ENCODE data around the gene PGAP1.
A peak's percentile ranks its signal among the peaks of the same experiment; 100 is the strongest.

PGAP1 gene, protein sequence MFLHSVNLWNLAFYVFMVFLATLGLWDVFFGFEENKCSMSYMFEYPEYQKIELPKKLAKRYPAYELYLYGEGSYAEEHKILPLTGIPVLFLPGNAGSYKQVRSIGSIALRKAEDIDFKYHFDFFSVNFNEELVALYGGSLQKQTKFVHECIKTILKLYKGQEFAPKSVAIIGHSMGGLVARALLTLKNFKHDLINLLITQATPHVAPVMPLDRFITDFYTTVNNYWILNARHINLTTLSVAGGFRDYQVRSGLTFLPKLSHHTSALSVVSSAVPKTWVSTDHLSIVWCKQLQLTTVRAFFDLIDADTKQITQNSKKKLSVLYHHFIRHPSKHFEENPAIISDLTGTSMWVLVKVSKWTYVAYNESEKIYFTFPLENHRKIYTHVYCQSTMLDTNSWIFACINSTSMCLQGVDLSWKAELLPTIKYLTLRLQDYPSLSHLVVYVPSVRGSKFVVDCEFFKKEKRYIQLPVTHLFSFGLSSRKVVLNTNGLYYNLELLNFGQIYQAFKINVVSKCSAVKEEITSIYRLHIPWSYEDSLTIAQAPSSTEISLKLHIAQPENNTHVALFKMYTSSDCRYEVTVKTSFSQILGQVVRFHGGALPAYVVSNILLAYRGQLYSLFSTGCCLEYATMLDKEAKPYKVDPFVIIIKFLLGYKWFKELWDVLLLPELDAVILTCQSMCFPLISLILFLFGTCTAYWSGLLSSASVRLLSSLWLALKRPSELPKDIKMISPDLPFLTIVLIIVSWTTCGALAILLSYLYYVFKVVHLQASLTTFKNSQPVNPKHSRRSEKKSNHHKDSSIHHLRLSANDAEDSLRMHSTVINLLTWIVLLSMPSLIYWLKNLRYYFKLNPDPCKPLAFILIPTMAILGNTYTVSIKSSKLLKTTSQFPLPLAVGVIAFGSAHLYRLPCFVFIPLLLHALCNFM

GRCh38 chr2:196926562-196927375, at the start of gene PGAP1:
Gene PGAP1 (minus strand): TSS chr2:196926707. CDS start chr2:196926616, 91 bp downstream.
- DNase-seq (ENCODE audit: low read depth in 1 of 2, low spot score in 1 of 2), result peak; percentile 67 to 85
- TF ChIP-seq JUND (IDR thresholded peaks at IDR 0.05; ENCODE audit: low read depth), result no peak
- in situ Hi-C loops (cut with HindIII; ENCODE audit: low pct_unique_long_range_greater_than_20kb, low sequenced_read_pairs), result no loop called here

DNA sequence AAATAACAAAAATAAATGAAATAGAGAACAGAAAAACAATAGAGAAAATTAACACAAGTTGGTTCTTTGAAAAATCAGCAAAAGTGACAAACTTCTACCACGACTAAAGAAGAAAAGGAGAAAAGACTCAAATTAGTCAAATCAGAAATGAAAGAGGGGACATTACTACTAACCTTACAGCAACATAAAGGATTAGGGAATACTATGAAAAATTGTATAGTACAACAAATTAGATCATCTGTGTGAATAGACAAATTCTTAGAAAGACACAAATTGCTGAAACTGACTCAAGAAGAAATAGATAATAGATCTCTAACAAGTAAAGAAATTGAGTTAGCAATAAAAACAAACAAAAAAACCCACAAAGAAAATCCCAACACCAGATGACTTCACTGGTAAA, 48.5 kb upstream of the PGAP1 start:
- no peak for DNase-seq (ENCODE audit: low read depth in 1 of 2, low spot score in 1 of 2)
- in situ Hi-C loops (cut with HindIII; ENCODE audit: low pct_unique_long_range_greater_than_20kb, low sequenced_read_pairs), result no loop called here
- TF ChIP-seq JUND (IDR thresholded peaks at IDR 0.05; ENCODE audit: low read depth), result no peak

DNA sequence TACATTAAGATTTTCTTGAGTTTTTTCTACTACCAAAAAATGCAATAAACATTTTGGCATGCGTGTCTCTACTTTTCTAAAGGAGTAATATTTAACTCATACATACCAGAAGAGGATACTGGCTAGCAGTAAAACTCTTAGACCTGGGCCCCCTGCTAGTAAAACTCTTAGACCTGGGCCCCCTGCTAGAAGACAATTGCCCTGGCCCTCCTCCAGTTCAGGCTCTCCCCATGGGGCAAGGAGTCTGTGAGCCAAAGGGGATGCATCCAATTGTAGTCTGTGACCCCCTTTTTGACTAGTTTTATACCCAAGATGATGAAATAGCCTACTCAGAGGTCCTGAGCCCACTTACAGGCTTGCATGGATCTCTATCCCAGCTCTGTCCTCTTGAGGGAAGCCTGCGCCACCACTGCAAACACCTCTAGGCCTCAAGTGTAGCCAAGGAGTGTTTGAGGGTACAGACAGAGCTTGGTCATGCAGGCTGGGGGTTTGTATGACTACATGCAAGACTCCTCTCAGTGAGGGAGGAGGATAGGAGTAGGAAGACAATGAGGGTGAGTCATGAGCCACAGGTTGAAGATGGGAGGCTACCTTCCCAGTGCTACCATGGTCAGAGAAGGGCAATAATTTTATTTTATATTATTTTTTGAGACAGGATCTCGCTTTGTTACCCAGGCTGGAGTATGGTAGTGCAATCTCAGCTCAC, 45.2 kb upstream of the PGAP1 start:
- DNase-seq (ENCODE audit: low read depth in 1 of 2, low spot score in 1 of 2), result no peak

DNA sequence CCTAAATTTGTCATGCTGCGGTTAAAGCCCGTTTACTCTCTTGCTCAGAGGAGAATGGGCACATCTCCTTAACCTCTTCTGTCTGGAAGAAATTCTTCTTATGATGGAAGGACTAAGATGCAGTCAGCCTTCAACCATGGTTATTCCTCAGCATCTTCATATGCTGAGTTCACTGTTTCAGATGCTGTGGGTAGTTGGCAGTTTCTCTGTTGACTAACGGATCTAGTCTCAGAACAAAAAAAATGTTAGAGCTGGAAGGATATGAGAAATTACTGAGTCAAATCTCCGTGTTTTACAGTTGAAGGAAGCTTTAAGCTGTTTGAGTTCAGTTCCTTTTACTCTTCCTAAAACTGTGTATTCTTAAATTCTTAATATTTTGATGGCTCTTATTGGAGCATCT, 43.6 kb upstream of the PGAP1 start:
- no peak for TF ChIP-seq JUND (IDR thresholded peaks at IDR 0.05; ENCODE audit: low read depth)
- DNase-seq (ENCODE audit: low read depth in 1 of 2, low spot score in 1 of 2), result no peak
- in situ Hi-C loops (cut with HindIII; ENCODE audit: low pct_unique_long_range_greater_than_20kb, low sequenced_read_pairs), result no loop called here

More for the DNA sequence above, 45.2 kb upstream of the PGAP1 start:
- in situ Hi-C loops (cut with HindIII; ENCODE audit: low pct_unique_long_range_greater_than_20kb, low sequenced_read_pairs), result no loop called here
- no peak for TF ChIP-seq JUND (IDR thresholded peaks at IDR 0.05; ENCODE audit: low read depth)

DNA sequence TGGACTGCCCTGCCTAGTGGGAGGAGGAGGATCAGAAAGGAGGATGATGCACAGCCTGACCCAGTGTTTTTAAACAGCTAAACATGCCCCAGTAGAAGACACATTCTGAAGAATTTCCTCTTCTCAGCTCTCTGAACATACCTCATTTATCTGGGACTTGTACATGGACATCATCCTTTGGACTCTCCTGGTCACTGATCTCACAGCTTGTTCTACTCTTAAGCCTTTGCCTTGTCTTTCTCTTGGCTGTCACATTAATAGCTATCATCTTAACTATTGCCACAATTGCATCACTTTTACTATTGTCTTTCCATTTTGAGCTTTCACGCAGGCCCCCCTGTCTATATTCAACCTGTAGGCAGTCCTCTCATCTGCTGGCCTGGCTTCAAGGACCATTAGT, 42.0 kb upstream of the PGAP1 start:
- in situ Hi-C loops (cut with HindIII; ENCODE audit: low pct_unique_long_range_greater_than_20kb, low sequenced_read_pairs), result no loop called here
- no peak for DNase-seq (ENCODE audit: low read depth in 1 of 2, low spot score in 1 of 2)
- TF ChIP-seq JUND (IDR thresholded peaks at IDR 0.05; ENCODE audit: low read depth), result no peak

- in situ Hi-C loops (cut with HindIII; ENCODE audit: low pct_unique_long_range_greater_than_20kb, low sequenced_read_pairs), result no loop called here
- DNase-seq (ENCODE audit: low read depth in 1 of 2, low spot score in 1 of 2), result no peak
- no peak for TF ChIP-seq JUND (IDR thresholded peaks at IDR 0.05; ENCODE audit: low read depth)
These were observed 41.3 kb upstream of the PGAP1 start for GRCh38 chr2:196967775-196968174.

GRCh38 chr2:196967116-196967515, 40.6 kb upstream of the PGAP1 start:
- DNase-seq (ENCODE audit: low read depth in 1 of 2, low spot score in 1 of 2), result peak in 1 of 2 experiments; percentile 60
- no peak for TF ChIP-seq JUND (IDR thresholded peaks at IDR 0.05; ENCODE audit: low read depth)
- in situ Hi-C loops (cut with HindIII; ENCODE audit: low pct_unique_long_range_greater_than_20kb, low sequenced_read_pairs), result no loop called here

DNA sequence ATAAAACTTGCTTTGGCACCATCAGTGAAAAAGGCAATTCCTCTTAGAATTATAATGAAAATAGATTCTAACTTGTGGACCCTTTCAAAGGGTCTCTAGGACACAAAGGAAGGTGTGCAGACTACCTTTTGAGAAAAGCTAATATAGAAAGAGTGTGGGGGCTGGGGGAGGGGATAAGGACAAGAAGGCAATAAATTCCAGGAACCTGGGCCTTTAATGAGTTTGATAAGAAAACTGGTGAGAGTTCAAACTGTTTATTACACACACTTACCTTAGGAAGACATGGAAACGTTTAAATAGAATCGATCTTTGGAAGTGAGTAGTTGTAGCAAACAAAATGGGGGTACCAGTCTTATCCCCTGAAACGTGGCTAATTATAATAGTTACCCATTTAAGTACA, 39.6 kb upstream of the PGAP1 start:
- DNase-seq (ENCODE audit: low read depth in 1 of 2, low spot score in 1 of 2), result no peak
- in situ Hi-C loops (cut with HindIII; ENCODE audit: low pct_unique_long_range_greater_than_20kb, low sequenced_read_pairs), result no loop called here
- TF ChIP-seq JUND (IDR thresholded peaks at IDR 0.05; ENCODE audit: low read depth), result no peak

- no peak for TF ChIP-seq JUND (IDR thresholded peaks at IDR 0.05; ENCODE audit: low read depth)
These were observed 39.1 kb upstream of the PGAP1 start for GRCh38 chr2:196965651-196966050.

DNA sequence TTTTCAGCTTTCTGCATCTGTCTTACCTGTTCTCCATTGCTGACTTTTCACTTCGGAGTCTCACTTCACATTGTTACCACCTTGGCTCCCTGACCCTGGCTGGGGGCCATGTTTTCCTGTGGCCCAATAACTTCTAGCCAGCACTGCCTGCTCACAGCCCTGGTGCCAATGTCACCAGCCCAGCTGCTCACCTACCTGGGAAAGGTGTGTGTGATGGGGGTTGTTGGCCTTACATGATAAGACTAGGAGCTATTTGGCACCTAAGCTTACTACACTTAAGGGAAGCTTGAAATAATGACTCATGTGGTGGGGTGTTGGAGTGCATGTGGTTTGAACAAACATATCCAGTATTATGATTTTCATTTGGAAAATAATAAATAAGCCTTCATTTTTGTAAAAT, 37.5 kb upstream of the PGAP1 start:
- TF ChIP-seq JUND (IDR thresholded peaks at IDR 0.05; ENCODE audit: low read depth), result no peak
- DNase-seq (ENCODE audit: low read depth in 1 of 2, low spot score in 1 of 2), result no peak
- in situ Hi-C loops (cut with HindIII; ENCODE audit: low pct_unique_long_range_greater_than_20kb, low sequenced_read_pairs), result no loop called here

More at GRCh38 chr2:196965651-196966050, 39.1 kb upstream of the PGAP1 start:
- no peak for DNase-seq (ENCODE audit: low read depth in 1 of 2, low spot score in 1 of 2)
- in situ Hi-C loops (cut with HindIII; ENCODE audit: low pct_unique_long_range_greater_than_20kb, low sequenced_read_pairs), result no loop called here

DNA sequence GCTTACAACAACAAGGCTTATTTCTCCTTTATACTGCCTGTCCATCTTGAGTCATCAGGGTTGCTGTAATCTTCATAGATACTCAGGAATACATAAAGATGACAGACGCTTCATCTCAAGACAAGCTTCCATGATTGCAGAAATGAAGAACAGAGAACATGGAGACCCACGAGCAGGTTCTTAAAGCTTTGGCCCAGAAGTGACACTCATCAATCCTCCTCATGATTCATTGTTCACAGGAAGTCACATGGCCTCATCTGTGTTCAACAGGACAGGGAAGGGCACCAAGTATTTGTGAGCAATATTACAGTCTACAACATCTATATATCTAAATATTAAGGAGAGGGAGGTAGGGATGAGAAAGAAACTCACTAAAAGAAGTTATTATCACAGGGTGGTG, 36.5 kb upstream of the PGAP1 start:
- no peak for TF ChIP-seq JUND (IDR thresholded peaks at IDR 0.05; ENCODE audit: low read depth)
- no peak for DNase-seq (ENCODE audit: low read depth in 1 of 2, low spot score in 1 of 2)
- in situ Hi-C loops (cut with HindIII; ENCODE audit: low pct_unique_long_range_greater_than_20kb, low sequenced_read_pairs), result no loop called here

- in situ Hi-C loops (cut with HindIII; ENCODE audit: low pct_unique_long_range_greater_than_20kb, low sequenced_read_pairs), result no loop called here
- no peak for TF ChIP-seq JUND (IDR thresholded peaks at IDR 0.05; ENCODE audit: low read depth)
- no peak for DNase-seq (ENCODE audit: low read depth in 1 of 2, low spot score in 1 of 2)
These were observed 35.8 kb upstream of the PGAP1 start for GRCh38 chr2:196962325-196962724.
